HEK293 (cell line): ENCODE results near the gene LMNA.

Source experiments
- GLI2 ChIP-seq: fragments of 450-650 bp; formaldehyde crosslinking; IDR thresholded peaks from 2 replicates; pipeline ENCODE4; 2017; ENCODE audit warnings: missing biosample characterization, missing genetic modification characterization, low read depth, borderline replicate concordance
- RBAK ChIP-seq: fragments of 450-650 bp; formaldehyde crosslinking; IDR thresholded peaks from 2 replicates; pipeline ENCODE4 v1.5.1; 2016; ENCODE audit warnings: missing biosample characterization, missing genetic modification characterization
- SP2 ChIP-seq: fragments of 450-650 bp; formaldehyde crosslinking; IDR thresholded peaks from 2 replicates; pipeline ENCODE4 v1.5.1; 2016; ENCODE audit warnings: missing biosample characterization, missing genetic modification characterization

GRCh38 chr1:156149374-156150332 is 35.1 kb downstream of the LMNA start:
- no peak for TF ChIP-seq RBAK (tag by site-specific recombination)
- no peak for TF ChIP-seq GLI2 (tag by site-specific recombination)
- no peak for TF ChIP-seq SP2 (tag by site-specific recombination)
